Measurements from ENCODE around the gene MGAT4A.

The MGAT4A gene

DNA sequence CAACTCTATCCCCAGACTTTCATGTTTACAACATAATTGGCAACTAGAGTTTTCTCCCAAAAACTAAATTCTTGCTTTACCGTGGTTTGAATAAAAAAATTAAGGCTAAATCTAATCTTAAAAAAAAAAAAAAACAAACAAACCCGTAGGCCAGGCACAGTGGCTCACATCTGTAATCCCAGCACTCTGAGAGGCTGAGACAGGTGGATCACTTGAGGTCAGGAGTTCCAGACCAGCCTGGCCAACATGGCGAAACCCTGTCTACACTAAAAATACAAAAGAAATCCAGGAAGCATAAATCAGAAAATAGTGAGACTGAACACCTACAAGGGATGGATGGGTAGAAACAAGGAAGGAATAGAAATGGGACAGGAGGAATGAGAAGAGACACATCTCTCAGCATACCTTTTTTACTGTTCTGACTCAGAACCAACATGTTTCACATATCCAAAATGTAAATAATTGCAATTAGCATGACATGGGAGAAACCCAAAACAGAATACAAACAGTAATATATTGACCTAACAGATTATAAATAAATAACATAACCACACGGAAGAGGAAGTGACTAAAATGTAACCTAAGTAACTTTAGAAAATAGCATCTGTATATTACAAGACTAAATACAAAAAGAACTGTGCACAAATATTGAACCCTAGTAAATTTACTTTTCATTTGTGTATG, 17.5 kb downstream of the MGAT4A start:
- TF ChIP-seq, protein P1, sequence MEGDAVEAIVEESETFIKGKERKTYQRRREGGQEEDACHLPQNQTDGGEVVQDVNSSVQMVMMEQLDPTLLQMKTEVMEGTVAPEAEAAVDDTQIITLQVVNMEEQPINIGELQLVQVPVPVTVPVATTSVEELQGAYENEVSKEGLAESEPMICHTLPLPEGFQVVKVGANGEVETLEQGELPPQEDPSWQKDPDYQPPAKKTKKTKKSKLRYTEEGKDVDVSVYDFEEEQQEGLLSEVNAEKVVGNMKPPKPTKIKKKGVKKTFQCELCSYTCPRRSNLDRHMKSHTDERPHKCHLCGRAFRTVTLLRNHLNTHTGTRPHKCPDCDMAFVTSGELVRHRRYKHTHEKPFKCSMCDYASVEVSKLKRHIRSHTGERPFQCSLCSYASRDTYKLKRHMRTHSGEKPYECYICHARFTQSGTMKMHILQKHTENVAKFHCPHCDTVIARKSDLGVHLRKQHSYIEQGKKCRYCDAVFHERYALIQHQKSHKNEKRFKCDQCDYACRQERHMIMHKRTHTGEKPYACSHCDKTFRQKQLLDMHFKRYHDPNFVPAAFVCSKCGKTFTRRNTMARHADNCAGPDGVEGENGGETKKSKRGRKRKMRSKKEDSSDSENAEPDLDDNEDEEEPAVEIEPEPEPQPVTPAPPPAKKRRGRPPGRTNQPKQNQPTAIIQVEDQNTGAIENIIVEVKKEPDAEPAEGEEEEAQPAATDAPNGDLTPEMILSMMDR (IDR thresholded peaks at IDR 0.05; ENCODE audit: control insufficient read depth, extremely low read depth, insufficient read depth), result no peak
- no peak for DNase-seq (ENCODE audit: low read depth)
- H3K4me3 ChIP-seq (ENCODE audit: low read depth, low read length), result no peak overlapping the region

DNA sequence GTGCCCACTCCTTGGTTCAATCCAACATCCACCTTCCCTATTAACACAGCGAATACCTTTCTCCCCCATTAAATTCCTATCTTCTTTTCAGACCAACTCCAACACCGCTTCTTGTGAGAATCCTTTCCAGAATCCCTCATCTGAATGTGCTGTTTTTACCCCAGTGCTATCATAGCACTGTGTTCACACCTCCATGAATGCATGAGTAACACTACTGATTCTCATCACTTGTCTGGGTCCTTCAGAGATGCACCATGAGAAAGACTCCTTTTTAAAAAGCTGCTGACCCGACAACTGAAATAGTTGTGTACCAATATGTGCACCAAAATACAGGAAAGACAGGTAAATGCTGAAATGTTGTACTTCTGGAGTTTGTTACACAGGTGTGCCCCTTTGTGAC, 18.8 kb downstream of the MGAT4A start:
- TF ChIP-seq, protein P1 (IDR thresholded peaks at IDR 0.05; ENCODE audit: control insufficient read depth, extremely low read depth, insufficient read depth), result no peak
- DNase-seq (ENCODE audit: low read depth), result no peak
- no peak overlapping the region for H3K4me3 ChIP-seq (ENCODE audit: low read depth, low read length)

DNA sequence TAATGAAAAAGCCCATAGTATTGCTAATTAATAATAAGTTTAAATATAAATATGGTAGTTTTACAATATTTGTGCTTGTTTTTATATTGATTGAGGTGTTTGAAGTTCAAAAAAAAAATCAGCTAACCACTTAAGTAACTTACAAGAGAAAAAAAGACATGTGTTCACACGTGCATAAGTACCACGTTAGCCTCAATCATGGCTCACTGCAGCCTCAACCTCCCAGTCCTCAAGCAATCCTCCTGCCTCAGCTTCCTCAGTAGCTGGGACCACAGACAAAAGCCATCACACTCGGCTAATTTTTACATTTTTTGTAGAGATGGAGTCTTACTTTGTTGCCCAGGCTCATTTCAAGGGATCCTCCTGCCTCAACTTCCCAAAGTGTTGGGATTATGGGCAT, 19.4 kb downstream of the MGAT4A start:
- DNase-seq (ENCODE audit: low read depth), result no peak
- H3K4me3 ChIP-seq (ENCODE audit: low read depth, low read length), result no peak overlapping the region
- TF ChIP-seq, protein P1 (IDR thresholded peaks at IDR 0.05; ENCODE audit: control insufficient read depth, extremely low read depth, insufficient read depth), result no peak

DNA sequence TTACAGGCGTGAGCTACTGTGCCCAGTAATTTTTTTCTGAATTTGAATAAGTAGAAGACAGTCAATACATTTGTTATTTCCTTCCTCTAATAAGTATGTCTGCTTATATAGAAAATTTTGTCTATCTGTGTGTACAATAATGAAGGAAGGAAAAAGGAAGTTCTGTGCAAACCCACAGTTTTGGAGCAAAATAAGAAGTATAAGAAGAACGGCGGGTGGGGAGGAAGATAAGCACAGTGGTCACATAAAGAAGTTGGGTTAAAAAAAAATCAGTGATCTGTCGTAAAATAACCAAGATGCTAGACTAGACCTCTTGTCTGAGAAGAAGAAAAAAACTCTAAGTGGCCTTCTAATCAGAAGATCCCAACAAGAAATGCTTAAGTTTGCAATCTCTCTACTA, 20.2 kb downstream of the MGAT4A start:
- TF ChIP-seq, protein P1 (IDR thresholded peaks at IDR 0.05; ENCODE audit: control insufficient read depth, extremely low read depth, insufficient read depth), result no peak
- DNase-seq (ENCODE audit: low read depth), result no peak
- no peak overlapping the region for H3K4me3 ChIP-seq (ENCODE audit: low read depth, low read length)

DNA sequence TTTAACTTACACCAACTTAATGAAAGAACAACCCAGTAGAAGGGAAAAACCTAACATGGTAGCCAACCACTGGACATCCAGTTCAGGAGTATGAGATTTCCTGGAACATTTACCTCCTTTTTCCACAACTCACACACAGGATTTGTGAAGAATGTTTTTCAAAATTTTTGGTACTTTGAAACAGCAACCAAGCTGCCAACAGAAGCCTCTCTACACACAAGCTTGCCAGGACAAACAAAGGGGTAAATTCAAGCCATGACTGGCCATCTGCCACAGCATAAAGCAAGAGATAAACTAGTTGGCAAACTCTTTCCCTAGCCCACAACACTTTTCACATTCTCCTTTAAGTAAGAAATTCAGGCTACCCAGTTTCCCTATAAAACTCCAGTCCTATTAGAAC, 21.4 kb downstream of the MGAT4A start:
- TF ChIP-seq, protein P1 (IDR thresholded peaks at IDR 0.05; ENCODE audit: control insufficient read depth, extremely low read depth, insufficient read depth), result no peak
- peak; percentile 27 for DNase-seq (ENCODE audit: low read depth)
- H3K4me3 ChIP-seq (ENCODE audit: low read depth, low read length), result no peak overlapping the region

DNA sequence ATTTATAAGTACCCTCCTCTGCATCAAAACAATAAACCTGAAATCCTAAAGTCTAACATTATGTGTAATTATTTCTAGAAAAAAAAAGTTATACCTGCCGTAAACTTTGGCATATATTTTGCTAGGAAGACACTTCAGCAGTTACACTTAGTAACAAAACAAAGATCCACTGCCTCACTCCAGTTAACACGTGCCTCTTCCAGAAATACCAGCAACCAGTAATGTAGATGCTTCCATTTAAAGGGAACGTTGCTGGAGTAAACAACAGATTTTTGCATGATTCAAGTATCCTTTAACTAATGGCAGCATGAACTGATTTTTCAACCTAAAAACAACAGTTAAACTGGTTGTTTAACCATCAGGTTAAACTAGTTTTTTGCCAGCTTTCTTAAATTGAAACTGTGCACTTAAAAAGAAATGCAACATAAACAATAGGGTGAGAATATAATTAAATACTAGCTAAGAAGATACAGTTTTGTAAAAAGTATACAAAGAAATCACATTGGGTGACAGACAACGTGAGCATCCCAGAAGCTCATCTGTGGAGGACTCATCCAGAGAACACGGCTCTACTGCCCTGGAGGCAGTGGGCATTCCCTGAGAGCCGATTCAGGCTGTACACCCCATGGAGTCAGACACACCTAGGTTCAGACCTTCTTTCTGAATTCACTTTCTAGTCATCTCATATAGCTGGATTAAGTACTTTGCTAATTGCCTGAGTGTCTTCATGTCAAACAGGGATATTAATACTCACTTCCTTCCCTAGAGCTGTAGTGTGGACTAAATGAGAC, 22.3 kb downstream of the MGAT4A start:
- no peak overlapping the region for H3K4me3 ChIP-seq (ENCODE audit: low read depth, low read length)
- TF ChIP-seq, protein P1 (IDR thresholded peaks at IDR 0.05; ENCODE audit: control insufficient read depth, extremely low read depth, insufficient read depth), result no peak
- DNase-seq (ENCODE audit: low read depth), result no peak

Measured in LNCaP clone FGC (cell line).